Karpas-422 (cell line): ENCODE measurements around the gene PLEKHD1. TPM values are rescaled to one million over a fixed set of nuclear protein-coding genes. Genes with fewer than 3 reads are reported as not detected.

Source experiments
- DNase-seq: peaks from one replicate; pipeline ENCODE4 v3.0.0-alpha.2; 2015
- H2AFZ ChIP-seq: fragments of 200-600 bp; sonication (generic); 2 replicates; pipeline ENCODE4 v1.6.1; 2014; ENCODE audit warnings: antibody characterized with exemption, low read length, mixed read lengths
- H3K27ac ChIP-seq: fragments of 200-600 bp; sonication (generic); 2 replicates; pipeline ENCODE4 v1.5.1; 2014; ENCODE audit warnings: mild to moderate bottlenecking, low read length, moderate library complexity
- H3K27me3 ChIP-seq: fragments of 200-600 bp; sonication (generic); 2 replicates; pipeline ENCODE4 v1.6.1; 2014; ENCODE audit warnings: low read length, mixed read lengths
- H3K36me3 ChIP-seq: fragments of 200-600 bp; sonication (generic); 2 replicates; pipeline ENCODE4 v1.6.1; 2014; ENCODE audit warnings: low read length, mixed read lengths; ENCODE audit not compliant: insufficient read depth
- H3K4me1 ChIP-seq: fragments of 200-600 bp; sonication (generic); 2 replicates; pipeline ENCODE4 v1.6.1; 2014; ENCODE audit warnings: mild to moderate bottlenecking, low read length, mixed read lengths
- H3K4me2 ChIP-seq: fragments of 200-600 bp; sonication (generic); 2 replicates; pipeline ENCODE4 v1.6.1; 2014; ENCODE audit warnings: low read length, low read depth, mild to moderate bottlenecking; ENCODE audit not compliant: poor library complexity, severe bottlenecking
- H3K4me3 ChIP-seq: fragments of 200-600 bp; sonication (generic); 2 replicates; pipeline ENCODE4 v1.5.1; 2014; ENCODE audit warnings: mild to moderate bottlenecking, antibody characterized with exemption, low read length, mixed read lengths
- H3K79me2 ChIP-seq: fragments of 200-600 bp; sonication (generic); 2 replicates; pipeline ENCODE4 v1.6.1; 2014; ENCODE audit warnings: mild to moderate bottlenecking, low read length, mixed read lengths
- H3K9ac ChIP-seq: fragments of 200-600 bp; sonication (generic); 2 replicates; pipeline ENCODE4 v1.6.0; 2014; ENCODE audit warnings: low read length
- H3K9me2 ChIP-seq: fragments of 200-600 bp; sonication (generic), shearing (Covaris generic); replicated peaks from 2 replicates; pipeline ENCODE4 v1.6.0; 2014; ENCODE audit warnings: mild to moderate bottlenecking, low read length, moderate library complexity; ENCODE audit not compliant: insufficient read depth
- H3K9me3 ChIP-seq: fragments of 300-700, 200-600 bp; sonication (generic); 2 replicates; pipeline ENCODE4 v1.6.1; 2014; ENCODE audit warnings: low read length, mixed read lengths
- H4K20me1 ChIP-seq: fragments of 200-600 bp; sonication (generic); 2 replicates; pipeline ENCODE4 v1.6.1; 2014; ENCODE audit warnings: mild to moderate bottlenecking, antibody characterized with exemption, low read length, low read depth; ENCODE audit not compliant: insufficient read depth
- total RNA-seq: library from RNA; depleted of rRNA; stranded (reverse); fragments of >200 nt; shearing (Covaris generic); gene quantifications from 2 replicates; pipeline ENCODE4 v1.2.3, GENCODE V29; 2014; ENCODE audit warnings: low replicate concordance

The PLEKHD1 gene
- total RNA-seq, 1 experiment from 2014 or later, result 0.41 TPM

DNA sequence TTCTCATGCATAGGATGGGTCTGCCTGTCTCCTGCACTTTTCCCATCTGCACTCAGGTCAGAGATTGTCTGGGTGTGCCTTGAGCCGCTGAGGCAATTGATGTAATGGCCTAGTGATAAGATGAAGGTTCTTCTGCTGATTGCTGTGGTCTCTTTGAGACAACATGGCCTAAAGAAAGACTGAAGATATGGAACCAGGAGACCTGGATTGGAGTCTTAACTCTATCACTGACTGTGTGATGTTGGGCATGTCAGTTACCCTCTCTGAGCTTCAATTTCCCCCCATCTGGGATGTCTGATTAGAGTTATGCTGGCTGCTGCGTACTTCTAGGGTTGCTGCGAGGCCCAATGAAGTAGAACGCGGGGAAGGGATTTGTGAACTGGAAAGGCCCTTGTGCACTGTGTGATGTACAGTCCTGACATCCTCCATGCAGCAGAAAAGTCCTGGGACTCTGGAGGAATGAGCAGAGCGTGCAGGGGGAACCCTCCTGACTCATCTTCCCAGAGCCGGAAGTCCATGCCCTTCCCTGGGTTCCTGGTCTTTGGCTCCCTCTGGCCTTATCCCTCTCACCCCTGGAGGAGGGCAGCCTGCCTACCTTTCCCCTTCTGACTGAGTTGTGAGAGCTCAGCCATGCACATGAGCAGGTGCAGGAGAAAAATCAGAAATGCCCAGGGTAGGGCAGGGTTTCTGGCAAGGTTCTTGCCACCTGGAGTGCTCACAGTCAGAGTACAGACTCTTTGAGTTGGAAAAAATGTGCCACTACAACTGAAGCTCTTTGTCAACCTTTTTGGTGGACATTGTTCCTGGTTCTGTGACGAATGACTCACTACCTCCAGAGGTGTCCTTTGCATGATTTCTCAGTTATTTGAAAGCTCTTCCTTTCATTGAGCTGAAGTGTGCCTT lies 21.1 kb downstream of the PLEKHD1 start:
- Histone ChIP-seq H3K4me2 (no peak overlapping the region), H3K36me3 (no peaks in the 10 kb centered on the region), H3K79me2 (no peaks in the 10 kb centered on the region), H3K27ac (no peak overlapping the region), H3K9ac (no peak overlapping the region), H2AFZ (no peak overlapping the region), H3K27me3 (no peaks in the 10 kb centered on the region), H3K4me3 (no peak overlapping the region), H3K9me2 (no peaks in the 10 kb centered on the region), H4K20me1 (no peaks in the 10 kb centered on the region), H3K9me3 (no peaks in the 10 kb centered on the region), H3K4me1 (no peaks in the 10 kb centered on the region)
- no peak for DNase-seq

DNA sequence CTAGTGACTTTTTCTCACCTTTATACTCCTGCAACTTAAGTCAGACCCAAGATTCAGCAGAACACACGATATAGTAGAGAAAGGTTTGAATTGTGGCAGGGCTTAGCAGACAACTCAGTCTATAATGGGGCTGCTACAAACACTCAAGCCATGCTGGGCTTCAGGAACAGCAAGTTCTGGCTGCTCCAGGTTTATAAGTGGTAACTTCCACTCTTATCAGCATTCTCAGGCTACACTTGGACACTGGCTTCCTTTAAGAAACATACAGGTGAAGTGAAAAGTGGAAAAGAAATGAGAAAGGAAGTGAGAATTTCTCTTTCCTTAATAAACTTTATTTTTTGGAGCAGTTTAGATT lies 21.7 kb downstream of the PLEKHD1 start:
- H3K27me3 ChIP-seq, result no peaks in the 10 kb centered on the region
- H3K9me2 ChIP-seq, result no peaks in the 10 kb centered on the region
- no peaks in the 10 kb centered on the region for H4K20me1 ChIP-seq
- H3K27ac ChIP-seq, result no peak overlapping the region
- no peaks in the 10 kb centered on the region for H3K79me2 ChIP-seq
- no peak overlapping the region for H3K4me2 ChIP-seq
- no peak overlapping the region for H3K4me3 ChIP-seq
- no peaks in the 10 kb centered on the region for H3K36me3 ChIP-seq
- no peak overlapping the region for H2AFZ ChIP-seq
- no peaks in the 10 kb centered on the region for H3K4me1 ChIP-seq
- DNase-seq, result no peak
- no peaks in the 10 kb centered on the region for H3K9me3 ChIP-seq
- no peak overlapping the region for H3K9ac ChIP-seq

DNA sequence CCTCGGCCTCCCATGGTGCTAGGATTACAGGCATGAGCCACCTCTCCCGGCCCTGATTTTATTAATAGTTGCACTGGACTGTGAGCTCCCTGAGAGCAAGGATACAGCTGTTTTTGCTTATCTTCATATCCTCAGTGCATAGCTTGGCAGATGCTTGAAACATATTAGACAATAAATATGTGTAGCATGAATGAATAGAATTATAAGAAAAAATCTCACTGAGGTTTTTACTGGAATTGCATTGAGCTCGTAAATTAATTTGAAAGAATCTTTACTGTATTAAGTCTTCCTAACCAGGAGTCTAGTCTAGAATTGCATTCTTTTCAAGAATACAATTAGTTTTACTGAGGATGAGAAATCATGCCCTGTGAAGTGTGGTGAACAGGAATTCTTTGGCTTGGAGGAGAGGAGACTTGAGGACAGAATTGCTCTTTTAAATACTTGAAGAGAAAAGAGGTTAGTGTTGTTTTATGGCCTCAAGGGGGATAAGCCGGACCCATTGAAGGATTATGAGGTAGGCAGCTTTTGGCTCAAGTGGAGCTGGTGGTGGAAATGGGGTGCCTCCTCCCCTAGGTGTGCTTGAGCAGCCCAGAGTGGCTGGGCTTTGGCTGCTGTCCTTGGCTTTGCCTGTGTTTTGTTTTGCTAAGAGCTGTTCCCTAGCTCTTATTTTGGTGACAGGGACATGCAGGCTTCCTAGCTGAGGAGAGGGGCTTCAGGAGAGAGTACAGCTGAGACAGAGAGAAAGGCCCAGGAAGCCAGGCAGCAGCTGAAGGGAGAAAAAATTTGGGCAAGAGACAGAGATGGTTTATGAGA lies 34.0 kb downstream of the PLEKHD1 start:
- DNase-seq, result no peak

DNA sequence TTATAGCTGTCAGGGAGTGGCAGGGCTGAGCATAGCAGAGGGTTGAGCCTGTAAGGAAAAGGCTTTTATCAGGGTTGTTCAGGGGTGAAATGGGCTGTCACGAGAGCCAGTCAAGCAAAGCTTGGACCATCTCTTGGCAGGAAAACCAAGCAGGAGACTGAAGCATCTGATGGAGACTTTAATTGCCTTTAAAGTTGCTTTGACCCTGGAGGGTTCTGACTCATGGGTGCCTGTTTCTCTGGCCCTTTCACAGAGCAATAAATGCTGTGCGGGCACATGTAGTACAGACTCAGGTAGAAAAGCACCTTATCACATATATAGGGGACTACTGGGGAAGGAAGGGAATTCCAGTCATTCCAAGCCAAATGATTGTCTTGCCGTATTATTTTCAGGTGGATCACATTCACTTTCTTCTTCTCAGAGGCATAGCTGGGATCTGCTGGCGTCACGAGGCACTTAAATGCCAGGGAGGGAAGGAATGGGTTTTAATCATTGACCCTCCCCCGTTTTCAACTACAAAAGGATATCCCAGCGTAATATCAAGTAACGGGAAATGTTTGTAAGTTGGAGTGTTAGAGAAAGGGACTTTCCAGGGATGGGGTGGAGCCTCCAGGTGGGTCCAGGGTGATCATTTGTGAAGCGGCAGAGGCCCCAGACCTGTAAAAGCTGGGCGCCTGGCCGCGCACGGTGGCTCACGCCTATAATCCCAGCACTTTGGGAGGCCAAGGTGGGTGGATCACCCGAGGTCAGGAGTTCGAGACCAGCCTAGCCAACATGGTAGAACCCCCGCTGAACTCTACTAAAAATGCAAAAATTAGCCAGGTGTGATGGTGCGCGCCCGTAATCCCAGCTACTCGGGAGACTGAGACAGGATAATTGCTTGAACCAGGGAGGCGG lies 34.9 kb downstream of the PLEKHD1 start:
- Histone ChIP-seq H3K4me1 (no peaks in the 10 kb centered on the region), H3K79me2 (no peaks in the 10 kb centered on the region), H3K27ac (no peak overlapping the region), H3K9ac (no peak overlapping the region), H3K9me2 (no peaks in the 10 kb centered on the region), H3K27me3 (no peaks in the 10 kb centered on the region; the same call in 1 of the 2 replicates), H3K9me3 (0 out of 2 replicates have a peak, but pooled peaks cover 5% of the 10 kb centered on the region), H2AFZ (no peak overlapping the region), H3K4me3 (no peak overlapping the region), H3K4me2 (no peak overlapping the region), H3K36me3 (no peaks in the 10 kb centered on the region), H4K20me1 (no peaks in the 10 kb centered on the region)
- DNase-seq, result no peak

More for the DNA sequence above, 34.0 kb downstream of the PLEKHD1 start:
- no peak overlapping the region for H3K4me3 ChIP-seq
- H2AFZ ChIP-seq, result no peak overlapping the region
- 0 out of 2 replicates have a peak, but pooled peaks cover 5% of the 10 kb centered on the region for H3K9me3 ChIP-seq
- H3K9ac ChIP-seq, result no peak overlapping the region
- no peak overlapping the region for H3K27ac ChIP-seq
- no peaks in the 10 kb centered on the region for H3K36me3 ChIP-seq
- no peaks in the 10 kb centered on the region for H3K79me2 ChIP-seq
- no peaks in the 10 kb centered on the region; the same call in 1 of the 2 replicates for H3K27me3 ChIP-seq
- no peak overlapping the region for H3K4me2 ChIP-seq
- no peaks in the 10 kb centered on the region for H3K4me1 ChIP-seq
- no peaks in the 10 kb centered on the region for H4K20me1 ChIP-seq
- H3K9me2 ChIP-seq, result no peaks in the 10 kb centered on the region

DNA sequence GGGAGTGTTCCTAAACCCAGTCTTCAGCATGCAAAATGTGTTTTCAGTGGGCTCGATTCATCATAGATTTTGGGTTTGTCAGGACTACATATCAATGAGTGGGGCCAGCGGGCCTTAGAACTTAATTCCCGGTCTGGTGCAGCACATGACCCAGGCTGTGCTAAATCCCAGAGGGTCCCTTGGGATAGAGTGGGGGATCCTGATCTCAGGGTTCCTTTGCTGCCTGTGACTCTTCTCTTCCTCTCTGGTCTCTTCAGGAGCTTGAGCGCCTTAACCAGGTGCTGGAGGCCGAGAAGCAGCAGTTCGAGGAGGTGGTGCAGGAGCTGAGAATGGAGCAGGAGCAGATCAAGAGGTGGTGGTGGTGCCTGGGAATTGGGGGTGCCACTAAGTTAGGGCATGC lies 37.5 kb downstream of the PLEKHD1 start:
- Histone ChIP-seq H3K9ac (no peak overlapping the region), H4K20me1 (no peaks in the 10 kb centered on the region), H3K4me3 (no peak overlapping the region), H3K4me1 (no peaks in the 10 kb centered on the region), H3K27me3 (no peaks in the 10 kb centered on the region), H3K36me3 (no peaks in the 10 kb centered on the region), H3K79me2 (no peaks in the 10 kb centered on the region), H2AFZ (no peak overlapping the region), H3K9me2 (no peaks in the 10 kb centered on the region), H3K9me3 (no peaks in the 10 kb centered on the region), H3K27ac (no peak overlapping the region), H3K4me2 (no peak overlapping the region)
- no peak for DNase-seq

DNA sequence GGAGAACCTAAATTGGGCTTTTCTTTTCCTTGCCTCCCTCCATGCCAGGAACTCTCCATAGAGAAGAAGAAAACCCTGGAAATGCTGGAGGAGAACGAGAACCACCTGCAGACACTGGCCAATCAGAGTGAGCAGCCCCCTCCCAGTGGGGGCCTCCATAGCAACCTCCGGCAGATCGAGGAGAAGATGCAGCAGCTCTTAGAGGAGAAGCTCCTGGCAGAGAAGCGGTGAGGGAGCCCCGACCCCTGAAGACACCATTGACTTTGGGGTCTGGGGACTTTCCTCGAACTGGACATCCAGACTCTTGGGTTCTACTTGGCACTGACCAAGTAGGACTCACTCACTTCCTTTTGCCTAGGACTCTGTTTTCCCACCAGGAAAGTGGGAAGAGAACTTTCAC lies 41.4 kb downstream of the PLEKHD1 start:
- H3K36me3 ChIP-seq, result no peaks in the 10 kb centered on the region
- no peak overlapping the region for H3K9ac ChIP-seq
- H4K20me1 ChIP-seq, result no peaks in the 10 kb centered on the region
- no peak overlapping the region for H3K4me3 ChIP-seq
- H2AFZ ChIP-seq, result no peak overlapping the region
- no peak overlapping the region for H3K27ac ChIP-seq
- no peaks in the 10 kb centered on the region for H3K79me2 ChIP-seq
- H3K27me3 ChIP-seq, result no peaks in the 10 kb centered on the region
- no peaks in the 10 kb centered on the region for H3K9me3 ChIP-seq
- H3K4me2 ChIP-seq, result no peak overlapping the region
- no peak for DNase-seq
- no peaks in the 10 kb centered on the region for H3K4me1 ChIP-seq
- no peaks in the 10 kb centered on the region for H3K9me2 ChIP-seq

GRCh38 chr14:69527635-69528034 lies 43.1 kb downstream of the PLEKHD1 start:
- no peaks in the 10 kb centered on the region for H3K79me2 ChIP-seq
- H4K20me1 ChIP-seq, result no peaks in the 10 kb centered on the region
- no peak overlapping the region for H2AFZ ChIP-seq
- DNase-seq, result no peak
- H3K9me2 ChIP-seq, result no peaks in the 10 kb centered on the region
- no peak overlapping the region for H3K9ac ChIP-seq
- no peak overlapping the region for H3K4me2 ChIP-seq
- H3K4me1 ChIP-seq, result no peaks in the 10 kb centered on the region
- H3K36me3 ChIP-seq, result no peaks in the 10 kb centered on the region
- H3K27ac ChIP-seq, result no peak overlapping the region
- no peak overlapping the region for H3K4me3 ChIP-seq
- H3K27me3 ChIP-seq, result no peaks in the 10 kb centered on the region
- H3K9me3 ChIP-seq, result no peaks in the 10 kb centered on the region
